Effector memory CD8-positive, alpha-beta T cell (primary cell): ENCODE data around the gene NOS3.

Experiments used
- ATAC-seq: fragments of 150-1000 bp; cut with Tn5 transposase; replicated peaks from 2 replicates; pipeline ENCODE4 v1.10.0; 2021; ENCODE audit warnings: mild to moderate bottlenecking, moderate library complexity
- DNase-seq, 3 experiments: peaks; one replicate each; pipeline ENCODE4 v3.0.0; 2021
- H3K27ac Mint-ChIP-seq, 2 donors: one replicate each; pipeline ENCODE4 v1.8.0; 2022; ENCODE audit warnings: mild to moderate bottlenecking in 2 of 2, mixed read lengths in 2 of 2, moderate library complexity in 2 of 2
- H3K27me3 Mint-ChIP-seq, 2 donors: one replicate each; pipeline ENCODE4 v1.8.0; 2022; ENCODE audit warnings: mixed read lengths in 2 of 2
- H3K36me3 Mint-ChIP-seq: one replicate; pipeline ENCODE4 v1.8.0; 2022; ENCODE audit warnings: mild to moderate bottlenecking, moderate library complexity, mixed read lengths; ENCODE audit not compliant: insufficient read depth
- H3K4me1 Mint-ChIP-seq, 2 donors: one replicate each; pipeline ENCODE4 v1.8.0; 2022; ENCODE audit warnings: low read depth in 2 of 2, mixed read lengths in 2 of 2
- H3K4me3 Mint-ChIP-seq, 2 donors: one replicate each; pipeline ENCODE4 v1.8.0; 2022; ENCODE audit warnings: mild to moderate bottlenecking in 2 of 2, mixed read lengths in 2 of 2, moderate library complexity in 2 of 2
- H3K9me3 Mint-ChIP-seq, 2 donors: one replicate each; pipeline ENCODE4 v1.8.0; 2022; ENCODE audit warnings: mixed read lengths in 2 of 2

Gene NOS3

DNA sequence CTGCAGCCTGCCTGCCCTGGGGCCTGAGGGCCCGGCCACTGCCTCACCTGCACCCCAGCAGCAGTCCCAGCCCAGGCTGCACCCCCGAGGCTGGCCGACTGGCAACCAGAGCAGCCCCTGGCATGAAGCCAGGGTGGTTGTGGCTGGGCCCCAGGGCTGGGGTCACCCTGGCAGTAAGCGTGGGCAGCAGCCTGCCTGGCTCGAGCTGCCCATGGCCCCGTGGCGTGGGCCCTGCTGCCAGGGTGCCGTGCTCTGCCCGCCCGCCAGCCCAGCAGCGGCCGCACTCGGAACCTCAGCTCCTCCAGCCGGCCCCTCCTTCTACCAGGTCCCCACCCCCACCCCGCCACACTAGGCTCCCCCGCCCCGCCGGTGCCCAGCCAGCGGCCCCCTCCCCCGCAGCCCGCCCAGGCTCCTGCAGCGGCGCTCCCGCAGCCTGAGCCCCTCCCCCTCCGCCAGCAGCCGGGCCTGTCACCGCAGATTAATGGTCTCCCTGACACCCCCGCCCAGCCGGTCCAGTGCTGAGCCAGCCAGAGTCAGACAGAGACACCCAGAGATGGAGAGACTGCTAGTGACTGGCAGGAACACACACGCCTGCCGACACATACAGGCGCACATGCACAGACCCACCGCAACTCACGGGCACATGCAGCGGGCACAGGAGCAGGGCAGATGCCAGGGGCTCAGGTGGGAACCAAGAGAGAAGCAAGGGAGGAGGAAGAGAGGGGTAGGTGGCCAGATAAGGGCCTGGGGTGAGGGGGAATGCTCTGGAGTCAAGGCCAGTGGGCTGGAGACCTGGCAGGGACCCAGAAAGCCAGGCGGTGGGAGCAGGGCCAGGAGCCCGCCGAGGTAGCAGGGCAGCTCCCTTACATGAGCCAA, 35.1 kb upstream of the NOS3 start:
- H3K4me1 Mint-ChIP-seq: peaks cover 0 to 3% of the 10 kb centered on the region in 2 donors
- ATAC-seq (no peak), DNase-seq (no peak)
- H3K27me3 Mint-ChIP-seq: peaks cover 46 to 92% of the 10 kb centered on the region in 2 donors
- H3K27ac Mint-ChIP-seq: no peak overlapping the region
- no peak overlapping the region for H3K4me3 Mint-ChIP-seq
- H3K9me3 Mint-ChIP-seq: no peaks in the 10 kb centered on the region
- H3K36me3 Mint-ChIP-seq: no peaks in the 10 kb centered on the region

DNA sequence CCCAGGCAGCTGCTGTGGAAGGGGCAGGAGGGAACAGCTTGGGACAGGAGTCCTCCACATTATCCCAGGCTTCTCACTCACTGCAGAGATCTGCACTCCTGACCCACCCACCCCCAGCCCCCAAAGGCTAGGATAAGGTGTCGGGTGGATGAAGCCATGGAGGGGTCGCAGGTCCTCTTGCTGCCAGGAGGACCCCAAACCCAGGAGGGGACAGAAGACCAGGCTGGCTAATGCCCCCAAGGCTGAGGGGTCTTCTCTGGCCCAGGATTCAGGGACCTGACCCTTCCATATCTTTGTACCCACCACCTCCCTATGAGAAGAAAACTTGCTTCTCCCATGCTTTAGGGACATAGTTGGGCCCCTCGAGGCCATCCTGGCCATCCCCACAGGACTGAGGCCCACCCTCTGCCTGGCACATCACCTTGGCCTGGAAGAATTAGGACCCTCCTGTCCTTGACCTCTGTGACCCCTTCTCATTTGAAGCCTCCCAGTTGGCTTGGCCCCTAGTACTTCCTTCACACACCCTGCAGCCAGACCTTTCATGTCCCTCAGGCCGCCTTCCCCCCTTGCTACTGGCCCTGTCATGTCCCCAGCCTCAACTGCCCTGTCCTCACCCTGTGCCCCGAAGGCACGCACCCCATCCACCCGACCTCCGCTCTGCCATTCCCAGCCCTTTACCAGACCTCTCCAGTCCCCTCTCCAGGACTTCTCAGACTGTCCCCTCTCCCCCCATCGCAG, 34.3 kb upstream of the NOS3 start:
- H3K36me3 Mint-ChIP-seq: no peaks in the 10 kb centered on the region
- H3K4me3 Mint-ChIP-seq: no peak overlapping the region
- H3K4me1 Mint-ChIP-seq: peaks cover 0 to 3% of the 10 kb centered on the region in 2 donors
- ATAC-seq (no peak), DNase-seq (no peak)
- peaks cover 51 to 96% of the 10 kb centered on the region in 2 donors for H3K27me3 Mint-ChIP-seq
- H3K9me3 Mint-ChIP-seq: no peaks in the 10 kb centered on the region
- H3K27ac Mint-ChIP-seq: no peak overlapping the region

DNA sequence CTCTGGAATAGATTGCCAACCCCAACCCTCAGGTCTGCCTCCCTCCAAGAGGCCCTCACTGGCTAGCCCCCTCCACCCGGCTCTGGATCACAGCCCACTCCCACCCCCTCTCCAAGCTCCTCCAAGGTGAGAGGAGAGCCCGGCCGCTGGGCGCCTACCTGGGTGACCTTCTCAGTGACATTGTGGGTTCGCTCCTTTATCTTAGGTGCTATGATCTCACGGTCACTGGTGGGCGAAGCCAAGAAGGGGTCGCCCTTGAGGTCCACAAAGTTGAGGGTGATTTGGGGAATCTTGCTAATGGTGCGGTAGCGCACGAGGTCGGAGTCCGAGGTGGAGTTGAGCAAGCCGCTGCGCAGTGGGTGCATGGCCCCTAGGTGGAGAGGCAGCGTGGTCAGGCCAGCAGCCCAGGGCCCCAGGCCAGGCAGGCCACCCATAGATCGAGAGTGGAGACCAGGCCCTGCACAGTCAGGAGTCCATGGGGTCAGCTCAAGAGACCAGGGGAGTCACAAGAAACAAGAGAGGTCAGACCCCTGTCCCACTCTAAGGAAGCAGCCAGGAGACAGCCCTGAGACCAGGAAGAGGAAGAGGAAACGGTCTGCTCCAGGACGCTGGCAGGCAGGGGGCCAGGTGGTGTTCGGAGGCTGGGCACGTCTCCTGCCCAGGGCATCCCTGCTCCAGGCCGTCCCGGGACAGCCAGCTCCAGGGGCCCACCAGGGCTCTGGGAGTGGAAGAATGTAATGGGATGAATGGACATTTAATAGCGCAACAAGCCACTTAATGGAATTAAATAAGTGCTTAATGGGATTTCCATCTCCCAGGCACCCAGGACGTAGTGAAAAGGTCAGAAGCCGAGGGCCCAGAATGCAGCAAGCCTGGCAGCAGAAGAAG, 33.4 kb upstream of the NOS3 start:
- peaks cover 0 to 3% of the 10 kb centered on the region in 2 donors for H3K4me1 Mint-ChIP-seq
- ATAC-seq (no peak), DNase-seq (no peak)
- H3K36me3 Mint-ChIP-seq: no peaks in the 10 kb centered on the region
- no peak overlapping the region for H3K27ac Mint-ChIP-seq
- H3K27me3 Mint-ChIP-seq: peaks cover 54 to 96% of the 10 kb centered on the region in 2 donors
- no peak overlapping the region for H3K4me3 Mint-ChIP-seq
- no peaks in the 10 kb centered on the region for H3K9me3 Mint-ChIP-seq

DNA sequence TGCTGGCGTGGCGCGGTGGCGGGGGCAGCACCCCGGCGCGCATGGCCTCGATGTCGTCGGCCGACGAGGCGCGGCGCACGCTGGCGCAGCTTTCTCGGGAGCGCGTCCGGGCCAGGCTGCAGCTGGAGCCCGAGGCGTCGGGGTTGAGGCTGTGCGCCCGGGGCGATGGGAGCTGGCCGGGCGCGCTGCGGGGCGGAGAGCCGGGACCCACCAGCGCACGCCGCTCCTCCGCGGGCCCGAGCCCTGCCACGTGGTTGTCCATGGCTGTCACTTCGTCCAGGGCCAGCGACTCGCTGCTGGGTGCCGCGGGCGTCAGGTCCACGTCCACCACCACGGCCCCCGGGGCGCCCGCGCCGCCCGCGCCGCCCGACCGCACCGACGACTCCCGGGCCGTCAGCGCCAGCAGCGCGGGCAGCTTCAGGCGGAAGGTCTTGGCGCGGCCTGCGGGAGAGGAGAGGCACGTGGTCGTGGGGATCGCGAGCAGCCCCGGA, 32.7 kb upstream of the NOS3 start:
- Mint-ChIP-seq H3K27me3 (peaks cover 61 to 96% of the 10 kb centered on the region in 2 donors), H3K4me3 (no peak overlapping the region), H3K27ac (no peak overlapping the region), H3K4me1 (peaks cover 0 to 5% of the 10 kb centered on the region in 2 donors), H3K36me3 (no peaks in the 10 kb centered on the region), H3K9me3 (no peaks in the 10 kb centered on the region)
- ATAC-seq (no peak), DNase-seq (no peak)

DNA sequence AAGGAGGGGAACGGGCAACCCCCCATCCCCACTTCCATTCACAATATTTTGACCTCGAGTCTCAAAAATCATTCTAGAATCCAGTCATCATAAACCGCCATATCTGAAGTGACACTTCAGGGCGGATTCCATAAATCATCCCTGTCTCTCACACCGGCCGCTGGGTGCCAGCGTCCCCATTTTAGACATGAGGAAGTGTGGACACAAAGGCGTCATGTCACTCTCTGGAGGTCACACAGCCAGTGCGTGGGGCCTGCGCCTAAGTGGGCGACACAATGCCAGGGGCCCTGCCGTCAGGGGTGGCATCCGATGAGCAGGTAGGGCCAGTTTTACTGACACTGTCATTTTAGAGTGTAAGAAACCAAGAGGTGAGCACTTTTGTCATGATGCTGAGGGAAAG, 32.2 kb upstream of the NOS3 start:
- H3K27me3 Mint-ChIP-seq: peaks cover 62 to 96% of the 10 kb centered on the region in 2 donors
- H3K9me3 Mint-ChIP-seq: no peaks in the 10 kb centered on the region
- no peaks in the 10 kb centered on the region for H3K36me3 Mint-ChIP-seq
- no peak for ATAC-seq
- no peak overlapping the region for H3K4me3 Mint-ChIP-seq
- H3K27ac Mint-ChIP-seq: no peak overlapping the region
- peaks cover 0 to 5% of the 10 kb centered on the region in 2 donors for H3K4me1 Mint-ChIP-seq
- DNase-seq: no peak

DNA sequence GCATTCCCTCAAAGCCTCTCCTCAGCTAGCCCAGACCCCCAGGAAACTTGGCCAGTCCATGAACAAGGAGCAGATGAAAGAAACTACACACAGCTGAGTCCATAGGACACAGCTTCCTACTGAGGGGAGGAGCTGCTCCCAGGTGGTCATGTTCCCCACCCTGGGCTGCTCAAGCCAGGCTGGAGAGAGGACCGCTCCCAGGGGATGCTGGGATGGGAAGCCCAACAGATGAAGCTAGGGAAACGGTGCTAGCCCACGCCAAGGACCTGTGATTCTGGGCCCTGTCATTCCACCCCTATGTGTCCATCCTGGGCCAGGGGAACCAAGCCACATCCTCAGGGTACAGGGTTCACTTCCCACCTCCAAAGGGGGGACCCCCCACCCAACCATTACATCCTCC, 31.7 kb upstream of the NOS3 start:
- Mint-ChIP-seq H3K4me3 (no peak overlapping the region), H3K9me3 (no peaks in the 10 kb centered on the region), H3K36me3 (no peaks in the 10 kb centered on the region), H3K27me3 (peaks cover 62 to 96% of the 10 kb centered on the region in 2 donors), H3K4me1 (peaks cover 0 to 5% of the 10 kb centered on the region in 2 donors), H3K27ac (no peak overlapping the region)
- ATAC-seq: no peak
- DNase-seq: no peak

DNA sequence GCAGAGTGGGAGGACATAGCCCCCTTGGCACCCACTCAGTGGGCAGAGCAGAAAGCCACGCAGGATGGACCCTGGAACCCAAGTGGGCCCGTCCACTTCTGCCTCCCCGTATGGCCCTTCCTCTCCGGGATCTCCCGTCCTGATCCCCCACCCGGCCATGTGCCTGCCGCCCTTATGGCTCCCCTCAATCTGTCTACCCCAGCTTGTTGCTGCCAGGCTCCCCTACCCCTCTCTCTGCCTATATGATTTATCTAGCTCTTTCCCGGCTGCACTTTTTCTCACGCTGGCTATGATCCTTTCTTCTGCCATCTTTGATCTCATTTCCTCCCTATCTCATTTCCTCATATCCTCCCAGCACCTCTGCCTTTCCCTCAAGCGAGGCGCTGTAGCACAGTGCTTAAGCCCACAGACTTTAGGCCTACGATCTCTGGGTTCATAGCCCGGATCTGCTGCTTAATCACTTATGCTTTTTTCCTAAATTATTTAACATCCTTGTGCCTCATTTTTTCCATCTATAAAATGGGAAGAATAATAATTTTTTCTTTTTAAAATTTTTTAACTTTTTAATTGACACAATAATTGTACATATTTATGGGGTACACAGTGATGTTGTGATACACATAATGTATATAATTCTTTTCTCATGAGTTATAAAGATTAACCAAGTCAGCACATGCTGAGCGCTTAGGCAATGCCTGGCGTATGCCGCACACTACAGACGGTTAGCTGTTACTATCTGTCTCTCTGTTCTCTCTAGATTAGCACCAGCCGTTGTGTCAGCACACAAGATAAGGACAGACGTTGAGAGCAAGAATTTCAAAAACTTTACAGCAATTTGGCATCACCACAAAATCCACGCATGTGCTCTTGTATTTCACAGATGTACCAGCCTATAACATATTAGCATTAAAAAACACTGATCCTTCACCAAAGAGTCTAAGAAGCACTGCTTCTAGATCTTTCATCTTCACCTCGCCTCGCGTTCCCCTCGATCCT, 30.8 kb upstream of the NOS3 start:
- DNase-seq: no peak
- ATAC-seq: no peak
- H3K4me1 Mint-ChIP-seq: peaks cover 0 to 5% of the 10 kb centered on the region in 2 donors

DNA sequence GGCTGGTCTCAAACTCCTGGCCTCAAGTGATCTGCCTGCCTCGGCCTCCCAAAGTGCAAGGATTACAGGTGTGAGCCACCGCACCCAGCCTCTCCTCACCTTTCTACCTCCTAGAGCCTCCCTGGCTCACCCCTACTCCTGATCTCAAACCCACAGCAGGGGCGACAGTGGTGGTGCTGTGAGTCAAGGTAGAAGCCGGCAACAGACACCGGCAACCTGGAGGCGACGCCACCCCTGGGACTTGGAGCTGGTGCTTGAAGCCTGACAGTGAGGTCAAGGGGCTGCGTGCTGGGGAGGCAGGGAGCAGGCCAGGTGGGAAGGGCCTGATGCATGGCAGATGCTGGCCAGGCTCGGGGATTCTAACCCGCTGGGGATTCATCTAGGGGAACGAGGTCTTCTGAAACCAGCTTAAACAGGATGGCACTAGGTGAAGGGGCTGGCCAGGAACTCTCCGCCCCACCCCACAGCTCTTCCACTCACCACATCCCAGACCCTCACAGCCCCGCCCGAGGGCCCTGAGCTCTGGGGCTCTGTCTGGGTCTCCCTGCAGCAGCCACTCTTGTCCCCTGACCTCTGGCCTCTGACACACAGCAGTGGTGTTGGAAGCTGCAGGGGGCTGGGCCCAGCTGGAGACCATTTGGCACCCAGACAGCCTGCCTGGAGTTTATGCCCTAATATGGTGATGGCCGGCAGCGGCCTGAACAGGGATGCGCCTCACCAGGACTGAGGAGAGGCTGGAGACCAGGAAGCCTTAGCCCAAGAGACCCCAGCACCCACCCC, 29.1 kb upstream of the NOS3 start:
- Mint-ChIP-seq H3K9me3 (no peaks in the 10 kb centered on the region), H3K4me3 (no peak overlapping the region), H3K27me3 (peaks cover 55 to 89% of the 10 kb centered on the region in 2 donors), H3K27ac (no peak overlapping the region), H3K4me1 (peaks cover 0 to 5% of the 10 kb centered on the region in 2 donors), H3K36me3 (no peaks in the 10 kb centered on the region)
- DNase-seq: no peak
- ATAC-seq: no peak

More for the DNA sequence above, 30.8 kb upstream of the NOS3 start:
- Mint-ChIP-seq H3K9me3 (no peaks in the 10 kb centered on the region), H3K27me3 (peaks cover 64 to 96% of the 10 kb centered on the region in 2 donors), H3K36me3 (no peaks in the 10 kb centered on the region), H3K27ac (no peak overlapping the region), H3K4me3 (no peak overlapping the region)

DNA sequence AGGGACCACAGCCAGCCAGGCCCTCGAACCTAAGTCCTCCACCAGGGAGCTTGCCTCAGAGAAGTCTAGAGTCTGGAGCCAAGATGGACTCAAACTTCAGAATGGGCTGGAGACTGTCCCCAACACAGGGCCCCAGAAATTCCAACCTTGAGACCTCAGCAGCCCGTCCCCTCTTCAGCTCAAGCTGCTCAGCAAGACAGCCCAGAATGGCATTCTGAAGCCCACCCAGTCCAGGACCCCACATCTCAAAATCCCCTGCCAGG, 28.6 kb upstream of the NOS3 start:
- Mint-ChIP-seq H3K9me3 (no peaks in the 10 kb centered on the region), H3K4me3 (no peak overlapping the region), H3K36me3 (no peaks in the 10 kb centered on the region), H3K4me1 (peaks cover 0 to 5% of the 10 kb centered on the region in 2 donors), H3K27ac (no peak overlapping the region), H3K27me3 (peaks cover 50 to 83% of the 10 kb centered on the region in 2 donors)
- ATAC-seq (no peak), DNase-seq (no peak)

DNA sequence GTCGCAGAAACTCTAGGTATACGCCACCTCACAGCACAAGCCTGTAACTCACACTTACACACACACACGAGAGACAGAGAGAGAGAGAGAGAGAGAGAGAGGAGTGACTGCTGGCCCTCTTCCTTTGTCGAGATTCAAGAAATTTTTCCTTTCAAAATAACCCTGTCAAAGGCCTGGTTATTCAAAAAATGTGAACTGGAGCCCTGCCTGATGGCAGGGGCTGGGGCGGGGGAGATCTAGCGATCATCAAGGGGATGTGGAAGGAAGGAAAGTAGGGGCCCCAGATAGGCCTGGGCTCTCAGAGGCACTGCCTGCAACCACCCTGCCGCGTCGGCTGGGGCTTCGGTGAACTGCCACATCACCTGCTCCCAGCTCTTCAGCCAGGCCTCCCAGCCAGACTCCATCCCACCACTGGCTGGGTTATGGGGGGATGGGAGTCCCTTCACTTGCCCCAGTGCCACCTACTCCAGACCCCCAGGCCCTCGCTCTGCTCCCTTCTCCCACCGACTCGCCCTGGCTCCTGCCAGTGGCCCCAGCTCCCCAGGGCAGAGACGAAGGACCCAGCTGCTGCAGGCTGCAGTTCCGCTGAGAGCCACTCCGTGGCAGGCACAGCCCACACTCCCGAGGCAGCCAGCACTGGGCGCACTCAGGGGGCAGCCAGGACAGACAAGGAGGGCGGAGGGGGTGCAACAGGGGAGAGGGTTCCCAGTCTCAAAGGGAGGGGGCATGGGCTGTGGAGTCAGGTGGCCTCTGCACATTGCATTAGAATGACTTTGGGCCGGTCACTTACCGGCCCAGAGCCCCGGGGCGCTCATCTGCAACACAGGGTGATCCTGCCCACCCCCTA, 28.0 kb upstream of the NOS3 start:
- no peak overlapping the region for H3K4me3 Mint-ChIP-seq
- DNase-seq: peak; percentile 47 to 50 (median 48)
- peak; percentile 95 for ATAC-seq
- H3K36me3 Mint-ChIP-seq: no peaks in the 10 kb centered on the region
- no peaks in the 10 kb centered on the region for H3K9me3 Mint-ChIP-seq
- H3K27ac Mint-ChIP-seq: no peak overlapping the region
- H3K4me1 Mint-ChIP-seq: peaks cover 0 to 2% of the 10 kb centered on the region in 2 donors
- peaks cover 49 to 78% of the 10 kb centered on the region in 2 donors for H3K27me3 Mint-ChIP-seq
